ENCODE data around the gene MFNG.

The MFNG gene

GRCh38 chr22:37511395-37512104 is 25.4 kb upstream of the MFNG start:
- DNase-seq (ENCODE audit: low read depth), result no peak

GRCh38 chr22:37510091-37510490 is 23.9 kb upstream of the MFNG start:
- no peak for DNase-seq (ENCODE audit: low read depth)

GRCh38 chr22:37509059-37509860 is 23.1 kb upstream of the MFNG start:
- DNase-seq (ENCODE audit: low read depth), result no peak

- no peak for DNase-seq (ENCODE audit: low read depth)
Observed at GRCh38 chr22:37508431-37508992, 22.3 kb upstream of the MFNG start.

GRCh38 chr22:37507731-37508130 is 21.5 kb upstream of the MFNG start:
- no peak for DNase-seq (ENCODE audit: low read depth)

GRCh38 chr22:37505989-37506388 is 19.8 kb upstream of the MFNG start:
- no peak for DNase-seq (ENCODE audit: low read depth)

GRCh38 chr22:37505565-37505964 is 19.4 kb upstream of the MFNG start:
- DNase-seq (ENCODE audit: low read depth), result no peak

GRCh38 chr22:37504964-37505363 is 18.8 kb upstream of the MFNG start:
- no peak for DNase-seq (ENCODE audit: low read depth)

- no peak for DNase-seq (ENCODE audit: low read depth)
Observed at GRCh38 chr22:37503850-37504249, 17.7 kb upstream of the MFNG start.

GRCh38 chr22:37503183-37503683 is 17.0 kb upstream of the MFNG start:
- no peak for DNase-seq (ENCODE audit: low read depth)

- DNase-seq (ENCODE audit: low read depth), result no peak
Observed at GRCh38 chr22:37502342-37503182, 16.4 kb upstream of the MFNG start.

GRCh38 chr22:37501610-37502341 is 15.6 kb upstream of the MFNG start:
- no peak for DNase-seq (ENCODE audit: low read depth)

GRCh38 chr22:37500745-37501609 is 14.8 kb upstream of the MFNG start:
- DNase-seq (ENCODE audit: low read depth), result no peak

- DNase-seq (ENCODE audit: low read depth), result no peak
Observed at GRCh38 chr22:37499789-37500540, 13.8 kb upstream of the MFNG start.

GRCh38 chr22:37499027-37499707 is 13.0 kb upstream of the MFNG start:
- no peak for DNase-seq (ENCODE audit: low read depth)

GRCh38 chr22:37498289-37498909 is 12.2 kb upstream of the MFNG start:
- no peak for DNase-seq (ENCODE audit: low read depth)

GRCh38 chr22:37497062-37497599 is 10.9 kb upstream of the MFNG start:
- peak; percentile 96 for DNase-seq (ENCODE audit: low read depth)

- no peak for DNase-seq (ENCODE audit: low read depth)
Observed at GRCh38 chr22:37496651-37497050, 10.5 kb upstream of the MFNG start.

All from HS-5 (cell line).